NOMO-1 treated with DMSO at 0.1 percent for 48 hours (cell line): ENCODE measurements around the gene LASP1.

Experiments used
- DNase-seq: peaks from one replicate; lab custom pipeline; 2025; ENCODE audit not compliant: unreplicated experiment; lab: John Stamatoyannopoulos, UW

Gene LASP1

DNA sequence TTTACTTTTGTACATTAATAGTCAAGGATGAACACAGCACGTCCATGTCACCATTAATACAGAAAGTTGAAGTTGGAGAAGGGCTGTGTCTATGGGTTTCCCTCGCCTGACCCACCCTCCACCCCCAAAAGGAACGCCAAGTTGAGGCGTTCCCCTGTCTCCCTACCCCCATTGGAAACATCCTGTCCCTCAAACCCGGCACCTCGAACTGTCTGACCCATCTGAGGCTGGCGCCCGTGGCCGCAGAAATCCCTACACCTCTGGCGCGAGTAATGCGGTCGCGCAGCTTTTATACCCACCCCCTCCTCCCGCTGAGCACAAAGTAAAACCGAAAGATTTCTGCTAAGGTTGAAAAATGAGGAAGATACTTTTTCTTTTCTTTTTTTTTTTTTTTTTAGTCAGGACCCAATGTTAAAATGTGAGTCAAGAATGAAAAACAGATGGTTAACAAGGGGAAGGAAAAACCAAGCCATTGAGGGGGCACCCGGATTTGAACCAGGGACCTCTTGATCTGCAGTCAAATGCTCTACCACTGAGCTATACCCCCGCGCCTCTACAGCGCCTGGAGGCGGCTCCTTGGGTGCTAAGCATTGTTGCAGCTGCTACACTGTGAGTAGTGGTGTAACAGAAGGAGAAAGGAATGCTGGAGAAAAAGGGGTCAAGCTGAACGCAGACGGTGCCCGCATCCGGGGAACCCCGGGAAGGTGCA lies 887 bp upstream of the LASP1 start:
- DNase-seq, result peak; percentile 80

DNA sequence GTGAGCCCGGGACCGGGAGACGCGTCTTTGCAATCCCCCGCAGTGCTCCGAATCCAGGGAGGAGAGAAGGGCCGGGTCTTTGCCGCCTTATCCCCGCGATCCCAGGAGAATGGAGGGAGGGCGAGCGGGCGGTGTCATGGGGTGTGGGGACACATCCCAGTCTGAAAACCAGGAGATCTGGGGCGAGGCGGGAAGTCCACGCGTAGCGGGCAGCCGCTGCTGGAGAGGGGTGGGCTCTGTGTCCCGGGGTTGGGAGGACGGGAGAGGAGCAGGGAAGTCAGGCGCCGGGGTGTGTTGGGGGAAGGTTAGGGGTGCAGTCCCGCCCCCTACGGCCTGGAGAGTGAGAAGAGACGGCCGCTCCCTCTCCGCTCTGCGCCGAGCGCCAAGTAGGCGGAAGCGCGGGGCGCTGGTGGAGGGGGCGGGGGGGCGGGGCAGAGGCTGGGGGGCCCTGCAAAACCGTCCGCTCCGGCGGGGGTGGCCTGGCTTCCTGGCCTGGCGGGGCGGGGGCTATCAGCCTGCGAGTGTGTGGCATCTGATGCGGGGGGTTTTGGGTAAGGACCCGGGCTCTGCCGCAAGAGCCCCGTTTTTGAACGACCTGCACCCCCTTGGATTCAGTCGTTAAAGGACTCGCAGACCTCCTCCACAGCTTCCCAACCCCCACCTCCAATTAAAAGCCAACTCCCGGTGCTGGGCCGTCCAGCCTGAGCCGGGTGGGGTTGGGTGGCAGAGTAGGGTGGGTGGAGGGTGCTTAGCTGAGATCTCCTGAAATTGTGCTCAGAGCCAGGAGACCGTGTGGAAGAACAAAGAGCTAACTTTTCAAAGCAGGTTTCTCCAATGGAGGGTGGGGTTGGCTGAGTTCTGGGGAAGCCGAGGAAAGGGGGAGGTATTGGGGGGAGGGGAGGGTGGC lies 654 bp downstream of the LASP1 start:
- peak; percentile 64 for DNase-seq

DNA sequence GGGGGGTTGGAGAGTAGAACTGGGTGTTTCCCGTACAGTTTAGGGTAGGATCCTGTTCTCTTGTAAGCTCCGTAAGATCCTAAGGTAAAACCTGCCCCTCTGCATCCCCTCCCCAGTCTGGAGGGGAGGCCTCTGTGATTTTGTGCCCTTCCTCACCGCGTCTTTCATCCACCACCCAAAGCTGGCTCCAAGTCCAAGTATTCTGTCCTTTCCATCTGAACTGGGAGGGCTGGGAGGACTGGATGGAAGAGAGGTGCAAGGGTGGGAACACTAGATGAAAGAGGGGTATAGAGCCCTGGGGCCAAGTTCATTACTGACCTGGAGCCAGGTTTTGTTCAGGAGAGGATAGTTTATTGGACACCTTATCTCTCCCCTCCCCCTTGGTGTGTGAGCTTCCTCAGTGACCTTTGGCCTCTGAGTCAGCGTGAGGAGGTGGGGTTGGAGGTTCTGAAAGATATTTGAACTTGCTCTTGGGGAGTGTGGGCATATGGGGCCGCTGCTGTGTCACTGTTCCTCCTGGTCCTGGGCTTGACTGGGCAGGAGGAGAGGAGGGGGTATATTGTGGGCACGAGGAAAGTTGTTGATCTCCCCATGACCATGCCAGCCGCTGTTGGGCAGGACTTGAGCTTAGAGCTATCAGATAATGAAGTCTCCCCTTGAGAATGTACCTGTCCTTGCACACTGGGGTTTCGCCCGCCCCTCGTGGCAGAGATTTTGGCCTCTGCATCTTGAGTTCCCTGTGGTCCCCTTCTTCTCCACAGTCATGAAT lies 1.6 kb downstream of the LASP1 start:
- peak; percentile 79 for DNase-seq

DNA sequence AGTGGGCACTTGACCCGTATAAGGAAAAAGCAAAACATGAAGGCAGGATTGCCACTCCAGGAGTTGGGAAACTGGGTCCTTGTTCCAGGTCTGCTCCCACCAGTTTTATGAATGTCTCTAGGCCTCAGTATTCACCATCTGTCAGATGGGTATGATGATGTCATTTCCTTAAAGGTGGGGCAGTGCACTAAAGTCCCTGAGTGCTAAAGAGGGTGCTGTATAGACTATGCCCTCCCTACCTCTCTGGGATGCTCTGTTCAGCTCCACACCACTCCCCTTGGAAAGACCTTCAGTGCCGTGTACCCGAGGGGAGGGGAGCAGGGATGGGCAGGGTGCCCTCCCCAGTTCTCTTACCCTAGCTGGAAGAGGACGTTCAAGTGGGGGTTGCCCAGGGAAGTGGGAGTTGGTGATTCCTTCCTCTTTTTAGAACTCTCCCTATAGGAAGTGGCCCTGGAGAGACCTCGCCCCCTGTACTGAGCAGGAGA lies 2.2 kb downstream of the LASP1 start:
- no peak for DNase-seq

DNA sequence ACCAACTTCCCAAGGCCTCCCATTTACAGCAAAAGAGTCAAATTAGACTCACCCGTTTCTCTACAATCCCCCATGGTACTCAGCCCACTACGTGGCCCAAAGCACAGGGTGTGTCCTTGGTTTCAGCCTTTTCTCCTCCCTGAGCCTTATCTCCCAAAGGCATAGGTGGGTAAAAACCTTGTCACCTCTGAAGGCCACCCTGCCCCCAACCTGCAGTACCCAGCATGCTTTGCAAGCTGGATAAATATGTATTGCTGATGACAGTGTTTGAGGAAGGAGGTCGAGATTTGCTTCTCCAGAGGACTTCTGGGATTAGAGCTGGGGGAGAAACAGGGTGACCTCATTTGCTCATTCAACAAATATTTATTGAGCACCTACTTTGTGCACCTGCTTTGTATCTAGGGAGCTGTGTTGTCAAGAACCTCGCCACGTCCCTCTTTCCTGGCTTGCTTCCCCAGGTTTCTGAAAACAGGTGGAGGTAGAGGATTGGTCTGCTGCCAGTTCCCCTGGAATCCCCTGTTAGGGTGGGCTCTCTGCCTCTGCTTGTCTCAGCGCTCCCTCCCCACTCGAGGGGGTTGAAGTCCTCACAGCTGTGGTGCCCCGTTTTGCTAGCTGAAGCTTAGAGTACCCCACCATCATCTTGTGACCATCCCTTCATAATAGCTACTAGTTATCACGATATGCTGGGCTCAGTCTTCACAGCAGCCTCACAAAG lies 3.0 kb downstream of the LASP1 start:
- DNase-seq, result no peak

DNA sequence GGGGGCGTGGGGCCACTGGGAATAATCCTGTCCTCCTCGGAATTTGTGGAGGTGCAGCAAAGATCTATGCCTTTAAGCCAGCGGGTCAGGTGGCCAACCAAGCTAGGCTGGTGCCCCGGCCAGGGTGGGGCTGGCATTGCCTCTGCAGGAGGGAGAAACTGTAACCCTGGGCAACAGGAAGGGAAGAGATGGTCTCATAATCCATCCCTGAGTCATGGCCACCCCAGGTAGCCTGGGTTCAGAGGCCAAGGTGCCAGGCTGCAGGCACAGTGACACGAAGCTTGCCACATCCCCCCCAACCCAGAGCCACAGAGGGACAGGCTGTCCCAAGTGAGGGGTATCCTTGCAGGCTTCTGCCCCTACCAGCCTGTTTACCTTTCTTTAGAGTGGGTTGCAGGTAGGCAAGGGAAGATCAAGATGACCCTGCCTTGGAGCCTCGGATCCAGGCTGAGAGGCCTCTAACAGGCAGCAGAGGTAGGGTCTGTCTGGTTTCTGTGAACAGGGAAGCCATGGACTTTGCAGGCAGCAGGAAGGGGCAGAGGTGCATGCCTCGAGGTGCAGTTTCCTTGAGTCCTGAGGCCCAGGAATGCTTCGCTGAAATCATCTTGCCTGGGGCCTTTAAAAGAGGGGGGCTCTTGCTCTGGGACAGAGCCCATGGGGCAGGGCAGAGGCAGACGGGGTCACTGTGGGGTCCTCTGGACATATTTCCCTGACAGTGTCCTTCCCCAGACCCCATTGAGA lies 4.0 kb downstream of the LASP1 start:
- DNase-seq, result no peak

DNA sequence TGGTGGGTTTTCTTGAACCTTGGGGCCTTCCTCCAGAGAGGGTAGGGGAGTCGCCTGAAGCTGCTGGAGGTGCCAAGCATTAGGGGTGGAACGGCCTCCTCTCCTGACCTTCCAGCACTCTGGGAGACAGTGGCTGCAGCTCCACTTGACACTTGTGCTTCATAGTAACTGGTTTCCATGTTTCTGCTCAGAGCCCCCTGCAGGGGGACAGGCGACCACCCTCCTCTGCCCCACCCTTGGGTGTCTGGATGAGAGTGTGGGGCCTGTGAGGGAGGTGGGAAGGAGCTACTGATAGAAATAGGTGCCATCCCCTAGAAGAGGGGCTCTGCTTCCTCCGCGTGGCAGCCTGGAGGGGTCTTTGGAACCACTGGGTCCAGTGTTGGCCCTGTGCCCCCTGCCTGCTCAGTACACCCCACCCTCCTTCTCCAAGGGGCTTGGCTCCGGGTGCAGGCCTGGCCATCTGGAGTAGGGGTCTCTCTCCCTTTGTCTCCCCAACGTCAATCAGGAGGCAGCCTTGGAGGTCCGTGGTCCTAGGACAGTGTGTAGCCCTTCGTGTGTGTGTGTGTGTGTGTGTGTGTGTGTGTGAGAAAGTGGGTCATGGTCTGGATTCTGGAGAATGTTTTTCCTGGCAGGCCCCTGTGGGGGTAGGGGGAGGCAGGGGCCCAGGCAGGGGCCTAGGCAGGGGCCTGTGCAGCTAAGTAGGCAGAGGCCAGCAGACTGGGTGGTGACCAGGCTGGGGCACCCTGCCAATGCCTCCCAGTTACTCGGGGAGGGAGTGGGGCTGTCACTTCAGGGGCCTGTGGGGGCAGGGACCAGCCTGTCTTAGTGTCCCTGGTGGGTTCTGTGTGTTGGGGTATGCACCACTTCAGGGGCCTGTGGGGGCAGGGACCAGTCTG lies 4.9 kb downstream of the LASP1 start:
- DNase-seq, result no peak

DNA sequence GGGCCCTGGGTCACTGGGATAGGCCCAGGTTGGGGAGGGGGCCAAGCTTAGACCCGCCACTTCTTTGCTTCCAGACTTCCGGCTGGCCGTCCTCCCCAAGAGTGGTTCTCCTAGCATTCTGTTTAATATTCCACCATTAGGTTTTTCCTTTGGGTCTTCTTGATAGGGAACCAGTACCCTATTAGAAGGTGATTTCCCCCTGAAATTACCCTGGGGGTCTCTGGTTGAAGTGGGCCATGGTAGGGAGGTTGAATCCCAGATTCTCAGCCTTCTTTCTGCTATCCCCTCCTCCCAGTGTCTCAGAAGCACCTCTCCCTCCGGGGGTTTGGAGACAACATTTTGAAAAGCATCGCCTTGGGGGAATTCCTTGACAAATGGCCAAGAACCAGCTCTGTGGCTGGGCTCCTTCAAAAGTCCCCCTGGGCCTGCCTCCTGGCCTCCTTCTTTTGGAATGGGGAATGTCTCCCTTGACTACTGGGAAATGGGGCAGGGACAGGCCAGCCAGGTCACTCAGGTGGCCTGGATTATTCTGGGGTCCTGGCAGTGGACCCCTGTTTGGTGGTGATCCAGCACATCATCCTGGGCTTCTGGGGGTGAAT lies 5.7 kb downstream of the LASP1 start:
- no peak for DNase-seq

DNA sequence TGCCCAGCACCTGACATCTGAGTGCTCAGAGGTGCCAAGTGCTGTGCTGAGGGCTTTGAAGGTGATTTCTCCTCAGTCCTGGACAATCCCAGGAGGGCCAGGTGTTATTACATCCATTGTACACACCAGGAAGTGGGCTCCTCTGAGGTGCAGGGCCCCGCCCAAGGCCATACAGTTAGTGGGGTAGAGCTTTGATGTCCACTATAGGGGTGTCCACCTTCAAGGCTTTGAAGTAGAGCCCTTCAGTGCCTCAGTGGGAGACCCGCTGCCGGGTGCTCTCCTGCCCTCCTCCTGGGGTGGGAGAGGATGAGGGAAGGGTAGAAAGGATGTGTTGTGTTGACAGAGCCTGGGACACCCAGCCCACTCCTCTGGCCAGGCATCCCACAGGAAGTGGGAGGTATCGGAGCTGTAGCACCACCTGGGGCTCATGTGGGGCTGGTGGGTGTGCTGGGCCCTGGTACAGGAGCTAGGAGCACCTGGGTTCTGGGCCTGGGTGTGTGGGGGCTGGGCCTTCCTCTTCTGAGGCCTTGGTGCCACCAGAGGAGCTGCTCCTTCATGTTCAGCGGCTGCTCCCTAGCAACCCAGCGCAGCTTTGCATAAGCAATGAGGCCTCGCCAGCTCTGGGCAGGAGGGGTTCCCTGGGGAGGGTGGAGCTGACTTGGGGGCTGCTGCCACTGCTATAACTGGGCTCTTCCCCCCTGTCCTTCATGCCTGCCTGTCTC lies 7.4 kb downstream of the LASP1 start:
- no peak for DNase-seq

DNA sequence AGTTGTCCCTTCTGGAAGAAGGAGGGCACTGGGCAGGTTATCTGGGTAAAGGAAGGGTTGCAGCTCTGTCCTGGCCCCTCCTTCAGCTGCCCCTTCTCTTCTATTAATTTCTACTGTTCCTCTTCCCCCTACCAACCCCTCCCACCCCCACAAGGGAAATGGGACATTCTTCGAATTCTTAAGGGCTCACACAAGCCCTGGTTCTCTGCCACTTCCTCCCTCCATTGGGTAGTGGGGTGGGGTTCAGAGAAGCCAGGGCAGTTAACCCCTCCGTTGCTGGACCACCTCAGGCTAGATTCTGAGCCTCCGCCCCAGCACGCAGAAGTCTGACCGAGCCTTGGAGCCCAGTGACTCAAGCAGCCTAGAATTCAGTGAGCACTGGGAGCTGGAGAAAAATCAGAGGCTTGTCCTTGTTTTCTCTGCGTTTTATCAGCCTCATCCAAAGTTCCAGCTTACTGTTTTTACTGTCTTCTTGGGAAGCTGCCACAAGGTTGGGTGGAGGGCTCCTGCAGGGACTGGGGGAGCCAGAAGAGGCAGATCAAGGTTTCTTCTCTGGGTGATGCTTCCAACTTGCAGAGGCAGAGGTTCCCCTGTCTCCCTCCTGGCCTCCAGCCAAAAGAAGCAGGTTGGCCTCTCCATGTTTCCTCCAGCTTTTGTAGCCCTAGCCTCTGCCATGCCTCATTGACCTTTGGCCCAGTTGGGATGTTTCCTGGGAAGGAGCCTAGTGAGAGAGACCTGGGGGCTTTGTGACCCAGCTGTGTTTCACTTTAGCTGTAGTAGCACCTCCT lies 10.2 kb downstream of the LASP1 start:
- no peak for DNase-seq

DNA sequence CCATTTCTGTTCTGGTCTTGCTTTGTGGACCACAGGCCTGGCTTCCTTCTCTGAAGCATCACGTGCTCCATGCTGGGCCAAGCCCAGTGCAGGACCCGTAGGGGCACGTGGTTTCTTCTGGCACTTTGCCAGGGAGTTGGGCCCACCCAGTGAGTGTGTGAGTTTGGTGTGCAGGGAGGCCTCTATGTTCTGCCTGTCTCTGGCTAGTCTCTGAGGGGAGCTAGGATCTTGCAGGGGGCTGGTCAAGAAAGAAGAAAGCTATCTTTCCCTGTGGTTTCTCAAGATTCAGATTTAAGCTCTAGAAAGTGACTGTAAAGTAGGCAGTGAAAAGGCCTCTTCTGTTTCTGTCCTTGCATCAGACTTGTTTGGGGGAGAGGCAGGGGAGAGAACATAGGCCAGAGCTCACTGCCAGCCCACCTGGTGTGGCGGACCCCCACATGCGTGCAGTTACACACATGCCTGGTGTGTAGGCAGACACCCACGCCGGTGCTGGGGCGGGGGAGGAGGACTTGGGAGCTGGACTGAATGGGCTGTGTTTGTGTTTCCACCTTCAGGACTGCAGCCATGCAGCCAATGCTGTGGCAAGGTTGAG lies 11.8 kb downstream of the LASP1 start:
- DNase-seq, result no peak

DNA sequence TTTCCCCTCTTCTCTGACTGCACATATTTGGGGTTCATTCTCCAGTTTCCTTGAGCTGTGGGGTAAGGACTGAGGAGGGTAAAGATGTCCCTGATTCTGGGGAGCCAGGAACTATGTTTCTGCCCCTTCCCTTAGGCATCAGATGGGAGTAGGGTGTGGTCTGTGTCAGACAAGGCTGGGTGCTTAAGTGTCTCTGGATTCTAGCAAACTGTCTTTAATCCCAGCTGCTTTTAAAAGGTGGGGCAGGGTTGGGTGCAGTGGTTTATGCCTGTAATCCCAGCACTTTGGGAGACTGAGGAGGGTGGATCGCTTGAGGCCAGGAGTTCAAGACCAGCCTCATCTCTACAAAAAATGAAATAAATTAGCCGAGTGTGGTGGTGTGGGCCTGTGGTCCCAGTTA lies 13.0 kb downstream of the LASP1 start:
- DNase-seq, result no peak

DNA sequence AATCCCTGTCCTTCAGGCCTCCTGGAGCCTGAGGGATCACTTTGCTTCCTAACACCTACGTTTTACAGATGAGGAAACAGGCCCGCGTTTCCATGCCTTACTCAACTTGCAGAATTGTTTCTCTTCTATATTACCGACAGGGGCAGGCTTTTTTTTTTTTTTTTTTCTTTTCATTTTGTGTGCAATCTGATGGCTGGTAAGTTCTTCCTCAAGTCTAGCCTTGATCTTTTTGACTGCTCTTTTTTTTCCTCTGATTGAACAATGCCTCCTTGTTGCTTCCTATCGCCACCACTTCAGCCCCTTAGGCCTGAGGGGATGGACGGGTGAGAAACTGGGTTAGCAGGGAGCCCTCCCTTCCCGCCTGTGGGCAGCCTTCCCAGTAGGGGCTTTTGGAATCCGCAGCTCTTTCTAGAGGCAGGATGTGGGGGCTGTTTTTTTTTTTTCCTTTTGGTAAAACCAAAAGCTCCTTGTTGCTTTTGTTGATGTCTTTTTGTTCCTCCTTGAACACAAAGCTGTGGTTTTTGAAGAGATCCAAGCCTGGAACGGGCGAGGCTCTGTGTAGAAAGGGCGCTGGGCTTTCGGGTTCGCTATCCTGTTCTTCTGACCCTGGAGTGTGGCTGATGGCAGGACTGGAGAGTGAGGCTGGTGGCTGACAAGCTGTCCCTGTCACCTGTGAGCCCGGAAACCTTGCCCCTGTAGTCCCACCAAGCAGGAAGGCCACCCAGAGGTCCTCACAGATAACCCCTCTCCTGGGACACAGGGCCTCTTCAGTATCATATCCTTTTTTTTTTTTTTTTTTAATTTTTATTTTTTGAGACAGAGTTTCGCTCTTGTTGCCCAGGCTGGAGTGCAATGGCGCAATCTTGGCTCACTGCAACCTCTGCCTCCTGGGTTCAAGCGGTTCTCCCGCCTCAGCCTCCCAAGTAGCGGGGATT lies 14.0 kb downstream of the LASP1 start:
- DNase-seq, result no peak

DNA sequence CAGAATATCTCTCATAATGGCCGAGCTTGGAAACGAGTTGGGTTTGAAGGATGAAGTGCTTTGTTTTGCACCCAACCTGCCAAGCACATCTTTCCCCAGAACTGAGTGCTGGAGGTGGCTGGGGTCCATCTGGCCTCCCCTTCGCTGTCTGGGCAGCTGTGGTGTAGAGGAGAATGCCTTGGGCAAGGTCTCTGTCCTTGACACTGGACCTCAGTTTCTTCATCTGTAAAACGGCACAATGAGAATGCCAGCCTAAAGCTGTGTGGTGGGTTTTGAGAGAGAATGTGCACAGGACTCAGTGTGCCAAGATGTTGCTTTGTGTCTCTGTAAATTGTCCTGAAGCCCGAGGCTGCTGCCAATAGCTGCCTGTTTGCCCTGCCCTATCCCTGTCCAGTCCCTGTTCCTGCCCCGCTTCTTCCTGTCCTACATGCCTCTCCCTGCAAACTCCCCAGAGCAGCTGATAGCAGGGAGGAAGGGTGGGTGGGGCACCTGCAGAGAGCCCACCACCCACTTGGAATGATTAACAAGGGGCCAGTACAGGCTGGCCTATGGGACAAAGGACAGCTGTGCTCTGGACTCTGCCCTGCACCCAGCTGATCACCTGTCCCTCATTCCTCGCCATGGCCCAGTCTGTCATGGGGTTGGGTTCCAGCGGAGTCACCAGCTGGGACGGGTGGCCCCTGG lies 15.3 kb downstream of the LASP1 start:
- no peak for DNase-seq
